Fibroblast of lung (primary cell): Measurements from ENCODE around the gene TMEM233. TPM values are rescaled to one million over a fixed set of nuclear protein-coding genes. Genes with fewer than 3 reads are reported as not detected.

Source experiments
- DNase-seq, 2 donors: peaks; one replicate each; pipeline versions ENCODE4 v3.0.0 to v3.0.0-alpha.2; 2010; ENCODE audit warnings: low read depth in 2 of 2
- H2AFZ ChIP-seq: 2 replicates; pipeline ENCODE4 v1.5.1; 2012; ENCODE audit warnings: low read length, control low read depth, inconsistent platforms
- H3K27ac ChIP-seq: 2 replicates; pipeline ENCODE4 v1.5.1; 2011; ENCODE audit warnings: low read length, control low read depth; ENCODE audit not compliant: insufficient read depth
- H3K27me3 ChIP-seq: 2 replicates; pipeline ENCODE4 v1.5.1; 2011; ENCODE audit warnings: mild to moderate bottlenecking, low read length; ENCODE audit not compliant: control insufficient read depth, insufficient read depth
- H3K36me3 ChIP-seq: 2 replicates; pipeline ENCODE4 v1.5.1; 2011; ENCODE audit warnings: low read length; ENCODE audit not compliant: control insufficient read depth, insufficient read depth
- H3K4me1 ChIP-seq: 2 replicates; pipeline ENCODE4 v1.5.1; 2011; ENCODE audit warnings: low read length; ENCODE audit not compliant: control insufficient read depth, insufficient read depth; ENCODE audit errors: extremely low read depth
- H3K4me2 ChIP-seq: 2 replicates; pipeline ENCODE4 v1.5.1; 2011; ENCODE audit warnings: low read length, control low read depth; ENCODE audit not compliant: insufficient read depth; ENCODE audit errors: extremely low read depth
- H3K4me3 ChIP-seq, 4 experiments: fragments of 200-600 bp in 1 of 4; sonication (generic) in 1 of 4; replicated peaks in 1 of 4; 2 replicates each; pipeline ENCODE4 v1.5.1; 2011 to 2016; ENCODE audit warnings: low read length in 4 of 4, low read depth in 3 of 4, mild to moderate bottlenecking in 3 of 4, control low read depth in 2 of 4, inconsistent platforms in 1 of 4, mixed read lengths in 1 of 4; ENCODE audit not compliant: insufficient read depth in 1 of 4; ENCODE audit errors: control extremely low read depth in 1 of 4
- H3K79me2 ChIP-seq: 2 replicates; pipeline ENCODE4 v1.5.1; 2012; ENCODE audit warnings: mild to moderate bottlenecking, low read length, inconsistent platforms; ENCODE audit not compliant: control insufficient read depth, insufficient read depth
- H3K9ac ChIP-seq: 2 replicates; pipeline ENCODE4 v1.5.1; 2011; ENCODE audit warnings: mild to moderate bottlenecking, low read length, control low read depth; ENCODE audit not compliant: insufficient read depth
- H3K9me3 ChIP-seq: 2 replicates; pipeline ENCODE4 v1.5.1; 2012; ENCODE audit warnings: low read depth, low read length; ENCODE audit not compliant: control insufficient read depth, insufficient read depth
- H4K20me1 ChIP-seq: 2 replicates; pipeline ENCODE4 v1.5.1; 2011; ENCODE audit warnings: low read length; ENCODE audit not compliant: control insufficient read depth, insufficient read depth; ENCODE audit errors: extremely low read depth
- EZH2 ChIP-seq: IDR thresholded peaks from 2 replicates; pipeline ENCODE4 v1.5.1; 2012; ENCODE audit warnings: low read length, control low read depth, mild to moderate bottlenecking; ENCODE audit errors: missing control alignments
- polyA plus RNA-seq, 2 donors: library from polyadenylated mRNA; depleted of rRNA in 1 of 2; stranded (reverse) in 1 of 2; unstranded in 1 of 2; fragments of >200 nt; gene quantifications; 2 replicates each; pipeline ENCODE4 v1.2.1, GENCODE V29; 2011 to 2012; ENCODE audit warnings: missing spikeins in 1 of 2
- total RNA-seq: library from RNA; depleted of rRNA; stranded (reverse); fragments of >200 nt; gene quantifications from 2 replicates; pipeline ENCODE4 v1.2.1, GENCODE V29; 2014
- TF ChIP-seq, protein P1 (sequence below), 2 donors: IDR thresholded peaks in 1 of 2; conservative IDR thresholded peaks in 1 of 2; 1 replicate in 1 of 2; 2 replicates in 1 of 2; pipeline ENCODE4 v1.5.1; 2011 to 2012; ENCODE audit warnings: low read length in 2 of 2, control low read depth in 1 of 2, inconsistent platforms in 1 of 2, low read depth in 1 of 2, mild to moderate bottlenecking in 1 of 2

The TMEM233 gene
- total and polyA plus RNA-seq, 2 donors (not counting 1 experiment from before 2014, with no cell fraction given): under 0.01 TPM; not detected in 1

DNA sequence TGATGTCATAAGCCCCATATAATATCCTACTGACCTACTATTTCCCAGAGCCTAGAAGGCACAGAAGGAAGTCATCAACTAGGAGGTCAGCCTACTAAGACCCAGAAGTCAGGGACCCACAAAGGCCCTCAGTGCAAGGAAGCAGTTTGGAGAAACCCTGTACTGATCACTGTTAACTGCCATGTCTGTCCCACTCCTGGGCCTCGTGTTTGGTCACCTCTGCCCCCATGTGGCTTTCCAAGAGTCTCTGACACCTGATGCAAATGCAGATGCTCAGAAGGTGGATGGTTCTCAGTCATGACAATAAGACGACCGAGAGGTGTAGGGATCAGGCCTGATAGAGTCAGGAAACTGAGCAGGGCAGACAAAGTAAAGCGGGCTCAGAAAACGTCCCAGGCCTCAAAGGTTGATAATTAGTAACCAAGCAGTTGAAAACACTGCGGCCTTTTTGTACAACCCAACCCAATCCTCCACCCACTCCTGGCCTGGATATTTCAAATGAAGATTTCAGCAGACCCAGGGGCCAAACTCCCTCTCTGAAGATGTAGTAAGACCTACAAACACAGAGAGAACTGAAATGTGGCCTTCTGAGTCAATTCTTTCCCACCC lies 97.7 kb downstream of the TMEM233 start:
- Histone ChIP-seq H2AFZ (no peak overlapping the region), H3K4me3 (no peak overlapping the region), H4K20me1 (no peaks in the 10 kb centered on the region), H3K36me3 (peaks cover 15% of the 10 kb centered on the region), H3K27ac (no peak overlapping the region), H3K79me2 (no peaks in the 10 kb centered on the region), H3K9me3 (no peaks in the 10 kb centered on the region), H3K9ac (no peak overlapping the region), H3K4me1 (peaks cover 6% of the 10 kb centered on the region), H3K27me3 (no peaks in the 10 kb centered on the region), H3K4me2 (no peak overlapping the region)
- DNase-seq: no peak
- TF ChIP-seq EZH2: no peak
- TF ChIP-seq, protein P1, sequence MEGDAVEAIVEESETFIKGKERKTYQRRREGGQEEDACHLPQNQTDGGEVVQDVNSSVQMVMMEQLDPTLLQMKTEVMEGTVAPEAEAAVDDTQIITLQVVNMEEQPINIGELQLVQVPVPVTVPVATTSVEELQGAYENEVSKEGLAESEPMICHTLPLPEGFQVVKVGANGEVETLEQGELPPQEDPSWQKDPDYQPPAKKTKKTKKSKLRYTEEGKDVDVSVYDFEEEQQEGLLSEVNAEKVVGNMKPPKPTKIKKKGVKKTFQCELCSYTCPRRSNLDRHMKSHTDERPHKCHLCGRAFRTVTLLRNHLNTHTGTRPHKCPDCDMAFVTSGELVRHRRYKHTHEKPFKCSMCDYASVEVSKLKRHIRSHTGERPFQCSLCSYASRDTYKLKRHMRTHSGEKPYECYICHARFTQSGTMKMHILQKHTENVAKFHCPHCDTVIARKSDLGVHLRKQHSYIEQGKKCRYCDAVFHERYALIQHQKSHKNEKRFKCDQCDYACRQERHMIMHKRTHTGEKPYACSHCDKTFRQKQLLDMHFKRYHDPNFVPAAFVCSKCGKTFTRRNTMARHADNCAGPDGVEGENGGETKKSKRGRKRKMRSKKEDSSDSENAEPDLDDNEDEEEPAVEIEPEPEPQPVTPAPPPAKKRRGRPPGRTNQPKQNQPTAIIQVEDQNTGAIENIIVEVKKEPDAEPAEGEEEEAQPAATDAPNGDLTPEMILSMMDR (conservative IDR thresholded peaks at IDR 0.05 in 1 of 2, IDR thresholded peaks at IDR 0.05 in 1 of 2; ENCODE audit: low read depth in 1 of 2, low read length in 2 of 2): no peak

DNA sequence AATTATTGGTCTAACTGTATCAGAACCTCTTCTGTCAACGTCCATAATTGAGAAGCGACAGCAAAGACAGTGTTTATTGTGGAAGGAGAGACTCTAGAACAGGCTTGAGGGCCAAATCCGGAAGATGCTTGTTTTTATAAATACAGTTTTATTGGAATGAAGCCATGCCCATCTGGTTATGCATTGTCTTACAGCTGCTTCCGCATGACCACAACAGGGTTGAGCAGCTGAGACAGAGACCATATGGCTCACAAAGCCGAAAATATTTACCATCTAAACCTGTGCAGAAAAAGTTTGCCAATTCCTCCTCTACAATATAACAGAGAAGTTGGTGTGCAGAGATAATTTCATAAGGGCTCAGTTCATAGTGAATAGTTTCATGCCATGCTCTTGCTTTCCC lies 98.8 kb downstream of the TMEM233 start:
- TF ChIP-seq EZH2: no peak
- TF ChIP-seq, protein P1 (conservative IDR thresholded peaks at IDR 0.05 in 1 of 2, IDR thresholded peaks at IDR 0.05 in 1 of 2; ENCODE audit: low read depth in 1 of 2, low read length in 2 of 2): no peak
- Histone ChIP-seq H3K4me2 (peak overlapping the region; percentile 32), H2AFZ (no peak overlapping the region), H3K4me3 (no peak overlapping the region), H4K20me1 (no peaks in the 10 kb centered on the region), H3K4me1 (peaks cover 6% of the 10 kb centered on the region), H3K27me3 (no peaks in the 10 kb centered on the region), H3K36me3 (peaks cover 11% of the 10 kb centered on the region), H3K9ac (no peak overlapping the region), H3K79me2 (no peaks in the 10 kb centered on the region), H3K9me3 (no peaks in the 10 kb centered on the region), H3K27ac (no peak overlapping the region)
- DNase-seq: peak in 1 of 2 donors; percentile 52

Other genes starting within 250 kb of the TMEM233 start
- gene PRKAB1, start 74.4 kb downstream of the TMEM233 start, total RNA-seq: 14.6 and 17.0 TPM in 2 replicates
- gene PRKAB1, start 74.4 kb downstream of the TMEM233 start, polyA plus RNA-seq: 23.8 and 28.7 TPM in 2 replicates